Bronchial epithelial cell (primary cell): ENCODE data around the gene KAZN. TPM values are rescaled to one million over a fixed set of nuclear protein-coding genes. Genes with fewer than 3 reads are reported as not detected.

Experiments used
- DNase-seq: peaks from one replicate; pipeline ENCODE4 v3.0.0-alpha.2; 2010; ENCODE audit warnings: low read depth
- FAIRE-seq: peaks from 2 replicates; lab custom pipeline; 2011; peaks lifted over from hg19 to GRCh38; lab: Jason Lieb, UNC
- H3K27me3 ChIP-seq: 2 replicates; pipeline ENCODE4 v1.5.1; 2011; ENCODE audit warnings: low read length; ENCODE audit not compliant: control insufficient read depth, insufficient read depth
- H3K36me3 ChIP-seq: 2 replicates; pipeline ENCODE4 v1.5.1; 2011; ENCODE audit warnings: low read length; ENCODE audit not compliant: control insufficient read depth, insufficient read depth
- H3K4me3 ChIP-seq: 2 replicates; pipeline ENCODE4 v1.5.1; 2011; ENCODE audit warnings: mild to moderate bottlenecking, low read depth, low read length, control low read depth
- CTCF ChIP-seq: IDR thresholded peaks from 2 replicates; pipeline ENCODE4 v1.5.1; 2011; ENCODE audit warnings: mild to moderate bottlenecking, moderate library complexity, low read length, control low read depth, inconsistent platforms; ENCODE audit not compliant: insufficient read depth, severe bottlenecking
- total RNA-seq: library from RNA; depleted of rRNA; stranded (reverse); fragments of >200 nt; gene quantifications from 2 replicates; pipeline ENCODE4 v1.2.1, GENCODE V29; 2014

KAZN gene
- total RNA-seq, 1 donor from 2014 or later: 4.7 TPM

- H3K36me3 ChIP-seq: no peaks in the 10 kb centered on the region
- FAIRE-seq (no peak), DNase-seq (no peak)
- TF ChIP-seq CTCF: no peak
- H3K27me3 ChIP-seq: no peaks in the 10 kb centered on the region
- no peak overlapping the region for H3K4me3 ChIP-seq
These were observed 329.9 kb downstream of the KAZN start for GRCh38 chr1:14928412-14928811.

DNA sequence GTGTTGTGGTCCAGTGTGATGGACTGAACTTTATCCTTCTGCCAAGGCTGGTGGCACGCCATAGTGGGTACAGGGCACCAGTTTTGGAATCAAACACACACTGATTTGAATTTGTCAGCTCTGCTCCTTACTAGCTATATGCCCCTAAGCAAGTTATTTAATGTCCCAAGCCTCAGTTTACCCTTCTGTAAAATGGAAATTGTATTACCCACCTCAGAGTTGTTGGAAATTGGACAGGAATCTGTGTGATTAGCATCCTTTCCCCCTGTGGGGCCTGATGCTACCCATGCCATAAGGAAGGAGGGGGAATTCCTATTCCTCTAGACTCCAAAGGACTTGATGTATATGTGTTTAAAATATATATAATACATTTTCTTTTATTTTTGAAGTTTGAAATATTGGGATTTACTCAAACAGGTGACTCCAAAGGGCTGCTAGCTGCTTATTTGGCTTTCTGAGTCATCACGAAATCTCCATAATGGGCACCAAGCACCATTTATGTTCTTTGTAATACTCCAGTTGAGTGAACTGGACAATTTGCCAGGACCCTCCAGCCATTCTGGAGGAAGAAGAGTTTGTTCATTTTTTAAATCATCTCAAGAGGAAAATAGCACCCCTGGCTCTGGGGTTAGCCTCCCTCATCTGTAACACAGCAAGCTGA, 330.5 kb downstream of the KAZN start:
- H3K4me3 ChIP-seq: no peak overlapping the region
- DNase-seq (no peak), FAIRE-seq (no peak)
- no peak for TF ChIP-seq CTCF
- H3K36me3 ChIP-seq: no peaks in the 10 kb centered on the region
- no peaks in the 10 kb centered on the region for H3K27me3 ChIP-seq

GRCh38 chr1:14929547-14930246, 331.2 kb downstream of the KAZN start:
- TF ChIP-seq CTCF: no peak
- DNase-seq (peak; percentile 38), FAIRE-seq (no peak)
- Histone ChIP-seq H3K36me3 (no peaks in the 10 kb centered on the region), H3K4me3 (no peak overlapping the region), H3K27me3 (no peaks in the 10 kb centered on the region)

GRCh38 chr1:14930247-14930965, 331.9 kb downstream of the KAZN start:
- H3K4me3 ChIP-seq: no peak overlapping the region
- H3K27me3 ChIP-seq: no peaks in the 10 kb centered on the region
- TF ChIP-seq CTCF: no peak
- H3K36me3 ChIP-seq: no peaks in the 10 kb centered on the region
- FAIRE-seq: peak; percentile 72
- DNase-seq: no peak

DNA sequence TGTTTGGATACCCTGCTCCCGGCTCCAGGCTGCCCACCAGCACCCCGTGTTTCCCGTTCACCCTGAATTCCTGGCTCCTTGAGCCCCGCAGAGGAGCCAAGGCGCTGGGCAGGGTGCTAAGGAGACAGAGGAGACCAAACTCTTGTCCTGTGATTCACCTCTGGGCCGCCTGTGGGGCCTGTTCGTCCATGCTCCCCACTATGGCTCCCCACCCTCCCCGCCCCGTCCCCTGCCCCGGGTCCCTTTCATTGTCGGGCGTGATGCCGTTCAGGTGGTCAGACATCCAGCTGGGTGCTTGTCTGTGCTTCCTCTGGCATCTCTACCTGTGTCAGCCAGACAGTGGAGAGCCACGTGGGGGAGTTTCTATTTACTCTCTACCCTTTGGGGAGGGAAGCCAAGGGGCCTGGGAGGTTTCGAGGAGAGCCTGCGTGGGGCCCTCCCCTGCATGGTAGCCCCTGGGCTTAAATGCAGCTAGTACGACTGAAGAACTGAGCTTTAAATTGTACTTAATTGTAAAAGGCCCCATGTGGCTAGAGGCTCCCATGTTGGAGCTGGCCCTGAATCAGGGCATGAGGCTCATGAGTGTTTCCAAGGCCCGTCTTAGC, 333.7 kb downstream of the KAZN start:
- no peak for DNase-seq
- FAIRE-seq: no peak
- H3K36me3 ChIP-seq: no peaks in the 10 kb centered on the region

More for the DNA sequence above, 333.7 kb downstream of the KAZN start:
- no peak overlapping the region for H3K4me3 ChIP-seq
- TF ChIP-seq CTCF: no peak
- no peaks in the 10 kb centered on the region for H3K27me3 ChIP-seq
